HG03066 (cell line): ENCODE results near the gene PACS1.
A peak's percentile ranks its signal among the peaks of the same experiment; 100 is the strongest.

ENCODE experiments used
- ATAC-seq: cut with Tn5 transposase; IDR thresholded peaks from one replicate; pipeline ENCODE4 v1.9.1; 2021; ENCODE audit warnings: low read depth; ENCODE audit not compliant: unreplicated experiment

Gene PACS1

DNA sequence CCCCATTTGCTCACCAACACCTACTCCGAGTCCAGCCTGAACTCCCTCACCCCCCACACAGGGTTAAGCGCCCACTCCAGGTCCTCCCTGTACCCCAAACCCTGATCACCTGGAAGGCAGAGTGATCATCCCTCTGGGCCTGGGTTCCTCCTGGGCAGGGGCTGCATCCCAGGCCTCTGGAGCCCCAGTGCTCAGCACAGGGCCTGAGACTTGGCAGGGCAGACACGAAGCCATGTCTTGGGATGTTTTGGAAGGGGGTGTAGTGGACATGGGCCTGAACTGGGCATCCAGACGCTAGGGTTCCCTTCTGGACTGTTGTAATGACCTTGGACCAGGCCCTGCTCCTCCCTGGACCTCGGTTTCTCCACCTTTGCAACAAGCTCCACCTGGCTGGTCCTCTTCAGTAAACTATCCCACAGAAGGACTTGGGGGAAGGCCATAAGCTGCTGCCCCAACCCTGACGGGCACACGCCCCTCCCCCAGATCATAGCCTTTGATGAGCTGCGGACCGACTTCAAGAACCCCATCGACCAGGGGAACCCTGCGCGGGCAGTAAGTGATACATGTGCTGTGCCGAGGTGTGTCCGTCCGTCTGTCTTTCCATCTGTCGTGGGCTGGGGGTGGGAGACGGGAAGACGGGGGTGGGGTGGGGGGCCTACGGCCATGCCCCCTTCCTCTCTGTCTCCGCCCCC, 211.8 kb downstream of the PACS1 start:
- ATAC-seq: no peak

DNA sequence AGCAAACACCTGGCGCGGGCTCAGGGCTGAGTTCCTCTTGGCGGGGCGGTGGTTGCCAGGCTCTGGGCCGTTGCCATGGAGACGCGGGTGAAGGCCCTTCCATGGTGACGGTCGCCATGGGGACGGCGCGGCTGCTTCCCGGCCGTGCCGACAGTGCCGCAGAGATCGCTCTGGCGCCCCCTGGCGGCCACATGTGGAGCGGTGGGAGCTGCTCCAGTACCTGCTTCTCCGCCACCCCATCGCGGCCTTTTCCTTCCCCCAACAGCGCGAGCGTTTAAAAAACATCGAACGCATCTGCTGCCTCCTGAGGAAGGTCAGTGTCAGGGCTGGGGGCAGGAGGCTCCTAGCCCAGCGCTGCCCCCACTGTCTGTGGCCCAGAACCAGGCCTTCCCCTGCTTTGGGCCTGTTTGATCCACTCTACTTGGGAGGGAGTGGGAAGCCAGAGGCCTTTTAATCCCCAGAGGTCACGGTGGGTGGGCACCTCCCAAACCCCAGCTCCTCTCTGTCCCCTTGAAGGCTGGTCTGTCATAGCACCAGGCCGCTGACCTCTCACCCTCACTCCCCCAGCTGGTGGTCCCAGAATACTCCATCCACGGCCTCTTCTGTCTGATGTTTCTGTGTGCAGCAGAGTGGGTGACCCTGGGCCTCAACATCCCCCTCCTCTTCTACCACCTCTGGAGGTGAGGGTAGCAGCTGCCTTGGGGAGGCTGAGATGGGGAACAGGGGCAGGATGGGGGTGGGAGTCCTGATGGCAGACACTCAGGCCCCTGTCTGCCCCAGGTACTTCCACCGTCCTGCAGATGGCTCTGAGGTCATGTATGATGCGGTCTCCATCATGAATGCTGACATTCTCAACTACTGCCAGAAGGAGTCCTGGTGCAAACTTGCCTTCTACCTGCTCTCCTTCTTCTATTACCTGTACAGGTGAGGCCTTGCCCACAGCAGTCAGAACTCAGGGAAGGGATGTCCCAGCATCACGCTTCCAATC, 212.7 kb downstream of the PACS1 start:
- peak; percentile 74 for ATAC-seq

DNA sequence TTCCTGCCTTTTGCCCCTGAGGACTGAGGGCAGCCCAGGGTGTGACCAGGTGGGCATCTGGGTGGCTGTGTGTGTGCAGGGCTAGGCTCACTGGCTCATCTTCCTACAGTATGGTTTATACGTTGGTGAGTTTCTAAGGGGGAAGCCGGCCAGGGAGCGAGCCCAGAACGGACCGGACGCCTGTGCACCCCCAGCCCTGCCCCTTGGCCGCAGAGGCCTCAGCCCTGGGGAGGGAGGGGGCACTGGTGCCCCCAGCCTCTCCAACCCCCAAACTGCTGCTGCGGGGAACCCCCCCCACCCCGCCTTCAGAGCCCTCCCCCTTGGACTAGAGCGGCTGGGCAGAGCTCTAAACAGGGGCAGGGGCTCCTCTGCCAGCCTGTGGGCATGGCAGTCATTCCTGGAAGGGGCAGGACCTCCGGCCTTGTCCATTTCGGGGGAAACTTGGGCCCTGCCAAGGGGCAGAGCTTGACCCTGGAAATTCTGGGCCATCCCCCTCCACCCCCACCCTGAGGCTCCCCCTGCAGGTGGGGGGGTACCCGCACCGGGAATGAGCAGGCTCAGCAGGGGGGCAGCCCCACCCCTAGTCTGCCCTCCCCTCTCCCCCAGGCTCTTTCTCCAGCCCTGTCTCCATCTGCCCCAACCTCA, 213.5 kb downstream of the PACS1 start:
- no peak for ATAC-seq

DNA sequence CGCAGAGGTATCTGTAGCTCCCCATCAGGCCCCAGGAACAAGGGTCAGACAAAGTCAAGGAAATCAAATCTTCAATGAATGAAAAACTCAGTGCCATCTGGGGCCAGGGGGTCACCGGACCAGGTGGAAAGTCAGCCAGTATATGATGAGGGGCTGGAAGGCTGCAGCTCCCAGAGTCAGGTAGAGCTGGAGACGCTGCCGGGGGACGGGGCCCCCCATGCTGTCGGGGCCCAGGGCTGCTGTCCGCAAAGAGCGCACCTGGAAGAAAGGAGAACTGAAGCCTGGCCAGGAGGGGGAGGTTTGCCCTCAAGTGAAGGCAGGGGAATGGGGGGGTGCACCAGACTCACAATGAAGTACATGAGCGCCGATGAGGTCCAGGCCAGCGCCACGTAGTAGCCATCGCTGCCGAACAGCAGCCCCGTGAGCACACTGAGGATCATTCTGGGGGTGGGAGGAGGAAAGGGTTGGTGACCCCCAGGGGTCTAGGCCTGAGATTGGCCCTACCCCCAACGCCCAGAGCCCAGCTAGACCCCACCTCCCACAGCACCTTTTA, 214.5 kb downstream of the PACS1 start:
- no peak for ATAC-seq

DNA sequence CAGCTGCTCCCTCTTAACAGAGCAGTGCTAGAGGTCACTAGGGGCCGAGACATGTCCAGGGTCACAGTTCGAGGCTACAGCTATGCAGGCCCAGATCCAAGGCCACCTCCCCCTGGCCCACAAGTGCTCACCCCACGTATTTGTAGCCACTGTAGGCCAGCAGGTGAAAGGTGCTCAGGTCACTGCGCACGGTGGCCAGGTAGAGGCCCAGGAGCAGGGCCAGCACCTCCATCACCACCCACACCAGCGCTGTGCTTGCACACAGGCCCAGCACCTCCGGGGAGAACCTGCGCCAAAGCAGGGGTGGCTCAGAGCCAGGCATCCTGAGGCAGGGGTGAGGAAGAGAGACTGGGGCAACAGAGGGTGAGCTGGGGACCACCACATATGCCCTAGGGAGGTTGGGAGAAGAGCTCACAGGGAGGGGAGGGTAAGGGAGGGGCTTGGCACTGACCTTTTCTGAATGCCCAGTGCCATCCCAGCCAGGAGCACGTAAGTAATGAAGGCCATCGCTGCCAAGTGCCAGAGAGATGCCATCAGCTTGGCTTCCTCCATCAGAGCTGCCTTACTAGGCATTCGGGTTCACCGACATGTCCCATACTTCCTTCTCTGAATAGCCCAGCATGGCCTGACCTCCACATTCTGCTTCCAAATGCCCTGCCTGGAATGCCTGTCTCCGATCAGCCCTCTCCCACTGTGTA, 215.3 kb downstream of the PACS1 start:
- ATAC-seq: no peak

DNA sequence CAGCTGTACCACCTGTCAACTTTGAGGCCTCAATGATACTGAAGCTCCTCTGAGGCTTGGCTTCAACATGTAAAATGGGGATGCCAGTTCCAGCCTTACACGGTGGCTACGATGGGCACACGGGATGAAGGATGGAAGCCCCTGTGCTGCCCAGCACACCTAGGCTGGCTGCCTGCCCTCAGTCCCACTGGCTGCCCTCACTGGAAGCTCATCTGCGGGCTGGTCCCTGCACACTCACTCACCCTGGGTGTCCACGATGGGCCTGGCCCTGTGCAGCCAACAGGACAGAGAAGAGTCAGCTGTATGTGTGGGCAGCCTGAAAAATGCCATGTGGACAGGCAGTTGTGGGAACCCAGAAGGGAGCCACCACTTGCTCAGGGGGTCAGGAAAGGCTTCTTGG, 216.6 kb downstream of the PACS1 start:
- ATAC-seq: no peak

DNA sequence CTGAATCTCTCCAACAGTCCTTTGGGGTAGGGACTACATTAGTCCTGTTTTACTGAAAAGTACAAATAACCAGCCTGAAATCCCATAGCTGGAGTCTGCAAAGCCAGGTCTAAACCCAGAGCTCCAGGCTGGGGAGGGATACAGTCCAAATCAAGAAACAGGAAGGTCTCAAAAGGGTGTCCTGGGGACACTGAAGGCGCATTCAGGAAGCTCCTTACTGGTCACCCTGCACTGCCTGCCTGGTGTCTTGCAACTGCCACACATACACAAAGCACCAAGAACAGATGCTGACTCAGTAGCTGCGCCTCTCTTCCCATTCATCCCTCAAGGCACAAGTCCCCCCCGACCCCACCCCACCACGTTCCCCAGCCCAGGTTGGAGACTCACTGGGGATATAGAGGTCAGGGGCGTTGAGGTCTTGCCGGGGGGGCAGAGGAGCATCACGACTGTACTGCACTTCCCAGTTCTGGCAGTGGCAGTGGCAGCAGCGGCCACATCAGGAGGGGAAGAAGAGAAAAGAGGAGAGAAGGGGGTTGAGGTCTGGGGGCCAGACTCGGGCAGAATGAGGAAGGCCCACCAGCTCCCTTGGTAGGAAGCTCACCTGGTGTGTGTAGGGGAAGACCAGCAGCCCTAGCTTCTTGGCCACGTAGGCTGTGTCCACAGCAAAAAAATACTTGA, 217.3 kb downstream of the PACS1 start:
- ATAC-seq: no peak

DNA sequence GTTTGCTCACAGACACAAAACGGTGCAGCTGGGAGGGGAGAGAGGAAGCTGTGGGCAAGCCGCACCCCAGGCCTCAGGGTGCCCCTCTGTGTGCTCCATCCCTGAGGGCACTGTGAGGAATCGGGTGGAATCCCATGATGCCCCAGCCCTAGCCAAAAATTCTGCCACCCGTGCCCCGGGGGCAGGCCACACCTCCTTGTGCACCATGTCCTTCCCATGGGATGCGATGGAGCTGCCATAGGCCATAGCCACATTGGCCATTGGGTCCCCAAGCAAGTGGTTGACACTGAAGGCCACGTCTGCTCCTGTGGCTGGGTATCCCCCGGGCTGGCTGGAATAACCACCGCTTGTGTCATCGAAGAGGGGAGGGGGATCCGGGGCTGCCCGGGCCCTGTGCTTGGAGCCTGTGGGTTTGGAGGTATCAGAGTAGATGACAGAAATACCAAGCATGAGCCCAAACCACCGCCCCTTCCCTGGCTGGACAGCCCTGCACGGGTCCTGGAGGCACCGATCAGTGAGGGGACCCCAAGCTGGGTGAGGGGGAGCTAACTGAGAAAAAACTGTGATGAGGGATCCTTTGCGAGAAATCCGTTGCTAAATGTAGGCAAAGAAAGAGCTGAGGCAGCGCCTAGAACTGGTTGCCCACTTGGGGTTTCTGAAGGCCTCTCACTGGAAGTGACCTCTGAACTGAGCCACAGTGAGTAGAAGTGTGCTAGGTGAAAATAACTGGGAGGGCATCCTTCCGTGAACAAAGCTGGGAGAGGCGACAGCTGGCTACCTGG, 218.0 kb downstream of the PACS1 start:
- no peak for ATAC-seq

DNA sequence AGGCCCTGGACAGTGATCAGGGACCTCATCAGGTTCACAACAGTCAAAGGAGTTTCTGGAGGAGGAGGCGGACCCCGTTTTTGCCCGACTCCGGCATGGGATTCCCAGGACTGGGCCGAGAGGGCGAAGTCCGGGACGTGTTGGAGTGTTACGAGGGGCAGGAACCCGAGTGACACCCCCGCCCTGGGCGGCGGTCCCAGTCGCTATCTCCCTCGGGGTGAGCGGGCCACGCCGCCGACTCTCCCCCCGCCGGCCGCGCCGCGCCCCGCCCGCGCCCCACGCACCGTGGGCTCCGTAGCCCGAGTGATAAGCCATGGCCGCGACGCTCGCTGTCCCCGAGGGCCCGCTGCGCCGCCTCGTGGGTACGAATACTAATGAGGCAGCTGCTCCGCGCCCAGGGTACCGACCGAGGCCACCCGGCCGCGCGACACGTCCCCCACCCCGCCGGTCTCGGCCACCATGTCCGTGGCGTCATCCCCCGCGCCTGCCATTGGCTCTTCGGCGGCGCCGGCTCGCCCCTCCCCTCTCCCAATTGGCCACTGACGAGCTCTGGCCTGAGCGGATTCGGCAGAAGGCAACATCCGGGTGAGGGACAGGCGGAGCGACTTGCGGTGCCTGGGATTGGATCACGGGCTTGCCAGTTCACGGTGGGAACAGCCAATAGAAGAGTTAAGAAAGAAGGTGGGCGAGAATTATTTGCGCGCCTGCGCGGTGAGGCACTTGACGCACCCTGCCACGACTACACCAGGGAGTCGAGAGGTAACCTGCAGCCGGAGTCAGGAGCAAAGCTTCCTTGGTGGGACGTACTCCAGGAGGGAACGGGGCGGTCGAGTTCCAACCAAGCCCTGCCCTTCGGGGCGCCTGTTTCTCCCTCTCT, 218.8 kb downstream of the PACS1 start, which contains the start of gene YIF1A:
Gene YIF1A (minus strand): TSS at position 473 of the 877 bp plus-strand sequence. CDS start 158 bp downstream, at position 315.
- ATAC-seq: peak; percentile 94

DNA sequence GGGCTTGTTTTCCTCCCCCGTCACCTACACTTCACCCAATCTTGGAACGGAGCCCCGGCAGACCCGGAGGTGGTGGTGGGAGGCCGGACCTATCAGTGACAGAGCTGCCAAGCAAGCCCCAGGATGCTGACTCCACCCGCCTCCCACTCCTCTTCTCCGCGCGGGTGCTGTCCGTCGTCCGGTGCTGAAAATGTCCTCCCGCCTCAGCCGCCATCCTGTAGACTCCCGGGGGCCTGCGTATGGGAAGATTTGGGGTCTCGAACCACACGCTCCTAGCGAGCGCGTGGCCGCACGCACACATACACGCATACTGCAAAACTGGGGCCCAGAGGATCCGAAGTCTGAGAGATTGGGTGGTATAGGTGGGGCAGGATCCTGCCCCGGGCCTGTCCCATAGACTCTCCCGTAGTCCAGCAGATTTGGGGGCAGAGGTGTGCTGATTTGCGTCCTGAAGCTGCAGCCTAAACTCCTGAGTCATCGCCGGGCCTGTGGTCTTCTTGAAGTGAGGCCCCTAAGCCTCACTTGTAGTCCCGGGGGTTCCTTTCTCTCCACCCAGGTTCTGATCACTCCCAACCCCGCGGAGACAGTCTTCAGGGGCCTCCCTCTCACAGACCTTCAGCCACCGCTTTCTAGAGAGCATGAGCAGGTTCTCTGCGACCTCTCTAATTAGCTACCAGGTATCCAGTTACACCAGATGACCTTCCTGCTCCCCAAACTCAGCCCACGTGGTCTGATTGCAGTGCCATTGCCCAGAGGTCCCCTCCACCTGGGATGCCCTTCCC, 219.7 kb downstream of the PACS1 start:
- peak; percentile 41 for ATAC-seq

DNA sequence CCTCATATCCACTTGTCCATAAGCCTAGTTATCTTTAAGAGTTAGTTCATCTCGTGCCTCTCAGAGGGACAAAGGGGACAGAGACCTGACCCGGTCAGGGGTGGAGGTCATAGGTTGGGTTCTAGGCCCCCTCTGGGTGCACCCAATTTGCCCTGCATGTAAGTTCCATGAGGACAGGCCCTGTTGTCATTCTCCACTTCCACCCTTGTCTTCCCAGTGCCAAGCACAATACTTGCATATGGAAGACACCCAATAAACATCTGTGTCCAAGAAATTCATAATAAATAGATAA, 220.2 kb downstream of the PACS1 start:
- ATAC-seq: no peak

DNA sequence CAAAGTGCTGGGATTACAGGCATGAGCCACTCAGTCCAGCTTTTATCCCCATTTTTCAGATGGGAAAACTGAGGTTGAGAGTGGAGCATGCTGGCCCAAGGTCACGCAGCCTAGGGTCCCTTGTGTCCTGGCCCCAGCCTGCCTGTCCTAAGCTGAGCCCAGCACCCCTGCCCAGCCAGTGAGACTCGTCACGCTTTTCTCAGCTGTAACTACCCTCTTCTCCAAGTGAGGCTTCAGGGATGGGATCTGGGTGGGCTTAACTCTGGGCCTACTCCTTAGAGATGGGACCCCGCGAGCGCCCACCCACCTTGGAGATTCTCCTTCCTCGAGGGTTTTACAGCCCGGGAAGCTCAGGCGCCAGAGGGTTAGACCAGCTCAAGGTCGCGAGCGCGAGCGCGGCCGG, 221.2 kb downstream of the PACS1 start:
- ATAC-seq: no peak

DNA sequence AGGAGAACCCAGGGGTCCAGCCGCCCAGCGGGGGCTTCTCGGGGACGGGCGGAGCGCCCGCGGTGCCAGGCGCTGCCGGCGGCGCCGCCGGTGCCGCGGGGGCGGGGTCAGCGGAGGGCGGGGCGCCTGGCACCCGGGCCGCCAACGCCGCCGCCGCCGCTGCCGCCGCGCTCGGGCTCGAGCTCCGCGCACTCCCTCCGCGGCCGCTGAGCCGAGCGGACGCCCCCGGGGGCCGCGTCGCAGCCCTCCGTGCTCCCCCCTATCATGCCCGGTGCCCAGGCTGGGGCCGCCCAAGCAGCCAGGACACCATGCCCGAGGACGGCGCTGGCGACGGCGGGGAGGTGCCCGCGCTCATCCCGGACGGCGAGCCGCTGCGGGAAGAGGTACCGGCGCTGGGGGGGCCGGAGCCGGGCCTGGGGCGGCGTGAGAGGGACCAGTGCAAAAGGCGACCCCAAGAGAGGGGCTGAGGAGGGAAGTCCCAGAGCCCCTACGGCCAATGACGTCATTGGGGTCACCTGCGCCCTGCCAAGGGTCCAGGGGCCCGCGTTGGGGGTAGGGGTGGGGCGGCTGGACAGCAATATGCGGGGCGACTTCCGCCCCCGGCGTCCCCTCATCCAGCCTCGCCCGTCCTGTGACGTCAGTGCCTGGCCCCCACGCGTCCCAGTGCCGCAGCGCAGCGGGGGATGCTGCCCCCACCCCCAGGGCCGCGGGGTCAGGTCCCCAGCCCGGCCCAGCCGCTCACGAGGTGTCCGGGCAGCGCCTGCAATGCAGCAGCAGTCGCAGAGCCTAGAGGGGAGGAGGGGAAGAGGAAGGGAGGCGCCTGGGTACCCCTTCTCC, 221.9 kb downstream of the PACS1 start, which contains the start of gene TMEM151A:
Gene TMEM151A (plus strand): TSS at position 189 of the 837 bp plus-strand sequence. CDS start 120 bp downstream, at position 309.
- ATAC-seq: no peak

DNA sequence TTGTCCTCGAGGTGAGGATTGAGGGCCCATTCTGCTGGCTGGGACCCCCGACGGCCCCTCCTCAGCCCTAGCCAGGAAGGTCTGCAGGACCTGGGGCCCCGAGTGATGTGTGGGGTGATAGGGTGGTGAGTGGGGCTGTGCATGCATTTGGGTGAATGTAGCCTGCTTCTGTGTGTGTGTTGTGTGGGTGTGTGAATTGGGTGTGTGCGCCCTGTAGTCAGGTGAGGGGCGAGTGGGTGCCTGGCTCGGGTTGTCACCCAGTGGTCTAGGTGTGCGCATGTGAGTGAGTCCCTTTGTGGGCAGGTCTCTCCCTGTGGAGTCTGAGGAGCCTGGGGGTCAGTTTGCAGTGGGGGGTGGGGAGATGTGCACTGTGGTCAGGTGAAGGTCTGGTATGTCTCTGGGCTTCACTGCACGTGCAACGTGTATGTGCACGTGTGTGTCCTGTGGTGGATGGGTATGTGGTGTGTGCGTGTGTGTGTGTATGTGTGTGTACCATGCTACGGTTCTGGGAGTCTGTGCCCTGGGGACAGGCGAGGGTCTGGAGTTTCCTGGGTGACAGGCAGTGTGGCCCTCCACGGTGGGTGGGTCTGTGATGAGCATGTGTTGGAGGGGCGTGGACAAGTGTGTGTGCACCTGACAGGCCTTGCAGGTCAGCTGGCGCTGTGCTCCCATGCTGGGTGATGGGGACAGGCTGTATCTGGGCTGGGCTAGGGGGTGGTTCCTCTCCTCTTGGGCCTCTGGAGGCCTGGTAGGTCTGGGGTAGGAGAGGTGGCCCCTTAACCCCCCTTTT, 222.7 kb downstream of the PACS1 start:
- ATAC-seq: no peak

DNA sequence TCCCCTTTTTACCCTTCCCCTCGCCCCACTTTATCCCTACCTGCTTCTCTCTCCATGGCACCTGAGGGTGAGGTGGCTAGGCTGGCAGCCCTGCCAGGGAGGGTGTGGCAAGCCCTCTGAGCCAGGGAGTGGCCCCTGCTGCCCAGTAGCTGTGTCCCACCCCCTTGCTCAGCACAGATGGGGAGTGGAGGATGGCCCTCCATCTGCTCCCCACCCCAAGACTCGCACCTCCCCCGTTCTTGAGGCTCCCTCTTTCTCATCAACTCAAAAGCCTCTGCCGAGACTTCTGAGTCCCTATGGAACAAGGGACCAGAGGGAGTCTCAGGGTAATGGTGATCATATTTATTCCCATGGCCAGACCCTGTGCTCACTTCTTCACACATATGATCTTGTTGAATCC, 223.3 kb downstream of the PACS1 start:
- no peak for ATAC-seq
